AG08395 (cell line): ENCODE results near the gene HOXD13.

Experiments
- DNase-seq: peaks from one replicate; pipeline ENCODE4 v3.0.0; 2012; ENCODE audit warnings: mixed read lengths, low spot score

Gene HOXD13

GRCh38 chr2:176094349-176094748, 1.8 kb downstream of the HOXD13 start:
- no peak for DNase-seq

GRCh38 chr2:176095421-176095820, 2.9 kb downstream of the HOXD13 start:
- DNase-seq, result no peak

GRCh38 chr2:176096243-176096985, 3.9 kb downstream of the HOXD13 start:
- no peak for DNase-seq

- DNase-seq, result peak; percentile 84
Observed at GRCh38 chr2:176096986-176097819, 4.7 kb downstream of the HOXD13 start.

- DNase-seq, result no peak
Observed at GRCh38 chr2:176097820-176098365, 5.4 kb downstream of the HOXD13 start.

GRCh38 chr2:176098366-176099158, 6.0 kb downstream of the HOXD13 start:
- DNase-seq, result no peak

- DNase-seq, result no peak
Observed at GRCh38 chr2:176099159-176099727, 6.7 kb downstream of the HOXD13 start.

- DNase-seq, result no peak
Observed at GRCh38 chr2:176099728-176100546, 7.4 kb downstream of the HOXD13 start, which contains the start of gene HOXD12. HOXD12 (plus strand) TSS chr2:176099795; CDS start chr2:176099802, 7 bp downstream.

- no peak for DNase-seq
Observed at GRCh38 chr2:176100547-176101140, 8.1 kb downstream of the HOXD13 start.

GRCh38 chr2:176101216-176101830, 8.8 kb downstream of the HOXD13 start:
- DNase-seq, result no peak

GRCh38 chr2:176101842-176102241, 9.3 kb downstream of the HOXD13 start:
- no peak for DNase-seq

GRCh38 chr2:176102309-176102866, 9.9 kb downstream of the HOXD13 start:
- DNase-seq, result no peak

- no peak for DNase-seq
Observed at GRCh38 chr2:176103194-176103593, 10.7 kb downstream of the HOXD13 start.

GRCh38 chr2:176103742-176104315, 11.3 kb downstream of the HOXD13 start:
- no peak for DNase-seq

- DNase-seq, result peak; percentile 66
Observed at GRCh38 chr2:176104316-176105077, 12.0 kb downstream of the HOXD13 start.

- DNase-seq, result no peak
Observed at GRCh38 chr2:176105078-176105729, 12.7 kb downstream of the HOXD13 start.

GRCh38 chr2:176105730-176106580, 13.4 kb downstream of the HOXD13 start:
- DNase-seq, result no peak
